SK-N-SH treated with all-trans-retinoic acid at 6 μM for 48 hours (cell line): ENCODE results near the gene ACAD9.

Source experiments
- ATAC-seq: fragments of 200-7000 bp; cut with Tn5 transposase; 3 replicates; pipeline ENCODE4 v1.9.1; 2020; ENCODE audit warnings: mild to moderate bottlenecking, moderate library complexity
- ESRRG ChIP-seq: fragments of 250-450 bp; sonication (Bioruptor Pico); IDR thresholded peaks from 2 replicates; pipeline ENCODE4 v1.6.1; 2021; ENCODE audit warnings: mild to moderate bottlenecking
- PATZ1 ChIP-seq: fragments of 250-450 bp; sonication (Bioruptor Pico); IDR thresholded peaks from 2 replicates; pipeline ENCODE4 v1.8.0; 2020; ENCODE audit warnings: mild to moderate bottlenecking, moderate library complexity, borderline replicate concordance
- SNAI2 ChIP-seq: fragments of 250-450 bp; sonication (Bioruptor Pico); IDR thresholded peaks from 2 replicates; pipeline ENCODE4 v1.5.0; 2020; ENCODE audit warnings: mild to moderate bottlenecking, moderate library complexity
- TSHZ2 ChIP-seq: fragments of 250-450 bp; sonication (Bioruptor Pico); IDR thresholded peaks from 2 replicates; pipeline ENCODE4 v1.5.0; 2020; ENCODE audit warnings: mild to moderate bottlenecking, moderate library complexity
- ZNF565 ChIP-seq: fragments of 450-650 bp; formaldehyde crosslinking; conservative IDR thresholded peaks from 2 replicates; pipeline ENCODE4 v1.5.0; 2020; ENCODE audit warnings: low read depth, mild to moderate bottlenecking, moderate library complexity
- ZNF8 ChIP-seq: fragments of 450-650 bp; formaldehyde crosslinking; IDR thresholded peaks from 2 replicates; pipeline ENCODE4 v1.5.0; 2020; ENCODE audit warnings: mild to moderate bottlenecking, moderate library complexity
- TF ChIP-seq, protein P1 (sequence below): fragments of 250-450 bp; sonication (Bioruptor Pico); IDR thresholded peaks from 2 replicates; pipeline ENCODE4 v1.8.0; 2021; ENCODE audit warnings: low read depth, mild to moderate bottlenecking, moderate library complexity, borderline replicate concordance

Gene ACAD9

DNA sequence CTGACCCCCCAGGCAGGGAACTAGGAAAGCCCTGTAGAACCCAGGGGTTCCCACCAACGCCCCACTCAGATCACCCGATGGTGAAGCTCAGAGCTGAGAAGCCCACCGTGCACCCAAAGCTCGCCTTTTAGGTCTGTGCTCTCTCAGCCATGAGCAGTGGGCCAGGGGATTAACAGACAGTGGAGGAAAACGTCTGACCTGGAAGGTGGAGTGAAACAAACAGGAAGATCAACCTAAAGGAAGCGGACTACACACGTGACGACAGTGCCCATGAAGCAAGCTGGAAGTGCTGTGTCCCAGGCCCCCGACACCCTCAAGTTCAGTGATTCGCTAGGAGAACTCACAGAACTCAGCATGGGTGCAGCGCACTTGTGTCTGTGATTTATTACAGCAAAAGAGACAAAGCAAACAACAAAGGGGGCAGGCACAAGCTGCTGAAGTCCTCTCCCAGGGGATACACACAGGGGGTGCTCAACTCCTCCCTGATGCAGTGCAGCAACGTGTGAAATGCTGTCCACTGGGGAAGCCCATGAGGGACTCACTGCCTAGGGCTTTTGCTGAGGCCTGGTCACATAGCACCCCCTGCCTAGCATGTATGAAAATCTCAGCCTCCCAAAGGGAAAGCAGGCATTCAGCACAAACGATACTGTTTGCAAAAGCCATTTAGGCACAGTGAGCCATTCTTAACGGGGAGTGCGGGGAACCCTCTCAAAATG, 71.0 kb downstream of the ACAD9 start:
- TF ChIP-seq ZNF565 (CRISPR knock-in tag) (no peak), TSHZ2 (CRISPR knock-in tag) (no peak)
- peak; percentile 79 for ATAC-seq

- ATAC-seq, result no peak
- TF ChIP-seq PATZ1 (CRISPR knock-in tag), result no peak
- TF ChIP-seq, protein P1, sequence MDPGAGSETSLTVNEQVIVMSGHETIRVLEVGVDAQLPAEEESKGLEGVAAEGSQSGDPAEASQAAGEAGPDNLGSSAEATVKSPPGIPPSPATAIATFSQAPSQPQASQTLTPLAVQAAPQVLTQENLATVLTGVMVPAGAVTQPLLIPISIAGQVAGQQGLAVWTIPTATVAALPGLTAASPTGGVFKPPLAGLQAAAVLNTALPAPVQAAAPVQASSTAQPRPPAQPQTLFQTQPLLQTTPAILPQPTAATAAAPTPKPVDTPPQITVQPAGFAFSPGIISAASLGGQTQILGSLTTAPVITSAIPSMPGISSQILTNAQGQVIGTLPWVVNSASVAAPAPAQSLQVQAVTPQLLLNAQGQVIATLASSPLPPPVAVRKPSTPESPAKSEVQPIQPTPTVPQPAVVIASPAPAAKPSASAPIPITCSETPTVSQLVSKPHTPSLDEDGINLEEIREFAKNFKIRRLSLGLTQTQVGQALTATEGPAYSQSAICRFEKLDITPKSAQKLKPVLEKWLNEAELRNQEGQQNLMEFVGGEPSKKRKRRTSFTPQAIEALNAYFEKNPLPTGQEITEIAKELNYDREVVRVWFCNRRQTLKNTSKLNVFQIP (CRISPR knock-in tag), result no peak
- no peak for TF ChIP-seq ESRRG (CRISPR knock-in tag)
- no peak for TF ChIP-seq ZNF8 (CRISPR knock-in tag)
- TF ChIP-seq SNAI2, result no peak
Observed at GRCh38 chr3:128956440-128956839, 77.0 kb downstream of the ACAD9 start.
